Neural progenitor cell (in vitro differentiated cells): ENCODE results near the gene KLRG1. TPM values are rescaled to one million over a fixed set of nuclear protein-coding genes. Genes with fewer than 3 reads are reported as not detected.

Experiments used
- DNase-seq: peaks from one replicate; pipeline ENCODE4 v3.0.0-alpha.2; 2016; ENCODE audit warnings: low spot score
- H2AFZ ChIP-seq: fragments of 200-600 bp; sonication (generic); replicated peaks from 2 replicates; pipeline ENCODE4 v1.6.1; 2016; ENCODE audit warnings: antibody characterized with exemption
- H3F3A ChIP-seq: fragments of 200-600 bp; sonication (generic); 2 replicates; pipeline ENCODE4 v1.6.1; 2016; ENCODE audit warnings: antibody characterized with exemption, low read depth
- H3K27ac ChIP-seq: fragments of 200-600 bp; sonication (generic); 2 replicates; pipeline ENCODE4 v1.5.1; 2016; ENCODE audit warnings: mild to moderate bottlenecking
- H3K27me3 ChIP-seq: fragments of 200-600 bp; sonication (generic); 2 replicates; pipeline ENCODE4 v1.6.1; 2016; ENCODE audit warnings: mild to moderate bottlenecking, moderate library complexity
- H3K36me3 ChIP-seq: fragments of 200-600 bp; sonication (generic); 2 replicates; pipeline ENCODE4 v1.5.1; 2016
- H3K4me1 ChIP-seq: fragments of 200-600 bp; sonication (generic); 2 replicates; pipeline ENCODE4 v1.6.1; 2016; ENCODE audit warnings: mixed run types
- H3K4me2 ChIP-seq: fragments of 200-600 bp; sonication (generic); 2 replicates; pipeline ENCODE4 v1.6.1; 2016
- H3K4me3 ChIP-seq: fragments of 200-600 bp; sonication (generic); 2 replicates; pipeline ENCODE4 v1.5.1; 2016
- H3K79me2 ChIP-seq: fragments of 200-600 bp; sonication (generic); 2 replicates; pipeline ENCODE4 v1.6.1; 2016; ENCODE audit warnings: low read depth
- H3K9ac ChIP-seq: fragments of 200-600 bp; sonication (generic); 2 replicates; pipeline ENCODE4 v1.6.1; 2016
- H3K9me3 ChIP-seq: fragments of 200-600 bp; sonication (generic); 2 replicates; pipeline ENCODE4 v1.5.1; 2016; ENCODE audit warnings: low read depth
- H4K20me1 ChIP-seq: fragments of 200-600 bp; sonication (generic); 2 replicates; pipeline ENCODE4 v1.6.1; 2016; ENCODE audit warnings: low read depth
- H3K27ac Mint-ChIP-seq: 3 replicates; pipeline ENCODE4 v1.8.0; 2021; ENCODE audit warnings: mixed read lengths
- H3K27me3 Mint-ChIP-seq: 2 replicates; pipeline ENCODE4 v1.8.0; 2022; ENCODE audit warnings: low read depth, mild to moderate bottlenecking, inconsistent platforms, moderate library complexity, mixed read lengths; ENCODE audit not compliant: insufficient read depth
- H3K36me3 Mint-ChIP-seq: 3 replicates; pipeline ENCODE4 v1.8.0; 2021; ENCODE audit warnings: mixed read lengths
- H3K4me1 Mint-ChIP-seq: 3 replicates; pipeline ENCODE4 v1.8.0; 2021; ENCODE audit warnings: mixed read lengths
- H3K4me3 Mint-ChIP-seq: 3 replicates; pipeline ENCODE4 v1.8.0; 2021; ENCODE audit warnings: mild to moderate bottlenecking, moderate library complexity, mixed read lengths
- H3K9me3 Mint-ChIP-seq: 3 replicates; pipeline ENCODE4 v1.8.0; 2020; ENCODE audit warnings: mixed read lengths
- EZH2 ChIP-seq: fragments of 200-600 bp; sonication (generic); IDR thresholded peaks from 2 replicates; pipeline ENCODE4 v1.6.1; 2017; ENCODE audit warnings: antibody characterized with exemption, mild to moderate bottlenecking, moderate library complexity
- EZH2phosphoT487 ChIP-seq: fragments of 200-600 bp; sonication (generic); IDR thresholded peaks from 2 replicates; pipeline ENCODE4 v1.6.1; 2017; ENCODE audit warnings: antibody characterized with exemption
- total RNA-seq: library from RNA; depleted of rRNA; stranded (reverse); fragments of >200 nt; gene quantifications from 2 replicates; pipeline ENCODE4 v1.2.3, GENCODE V29; 2015; ENCODE audit warnings: low replicate concordance
- TF ChIP-seq, protein P1 (sequence below): fragments of 200-600 bp; sonication (generic); IDR thresholded peaks from 2 replicates; pipeline ENCODE4 v1.5.1; 2017; ENCODE audit warnings: antibody characterized with exemption, mild to moderate bottlenecking

KLRG1 gene
- total RNA-seq, 1 donor from 2014 or later = 26.9 TPM

DNA sequence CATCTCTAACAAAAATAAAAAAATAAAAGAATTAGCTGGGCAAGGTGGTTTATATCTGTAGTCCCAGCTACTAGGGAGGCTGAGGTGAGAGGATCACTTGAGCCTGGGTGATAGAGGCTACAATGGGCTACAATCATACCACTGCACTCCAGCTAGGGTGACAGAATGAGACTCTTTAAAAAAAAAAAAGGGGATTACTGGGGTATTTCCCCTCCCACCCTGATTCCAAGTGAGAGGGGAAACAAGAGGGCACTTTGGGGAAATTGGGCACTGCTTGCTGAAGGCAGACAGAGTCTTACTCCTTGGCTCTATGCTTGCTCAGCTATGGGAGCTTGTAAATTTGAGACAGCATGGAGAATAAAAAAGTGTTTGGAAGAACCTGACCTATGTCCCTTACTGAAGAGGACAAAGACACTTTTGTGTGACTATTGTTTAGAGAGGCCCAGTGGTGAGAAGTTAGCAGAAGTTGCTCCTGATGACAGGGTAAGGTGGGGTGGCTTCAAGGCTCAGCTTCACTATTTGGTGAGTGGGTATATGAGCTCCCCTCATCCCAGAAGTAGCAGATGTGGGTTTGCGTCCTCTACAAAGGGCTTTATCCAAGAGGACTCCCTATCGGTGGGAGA is 44.0 kb downstream of the KLRG1 start:
- TF ChIP-seq EZH2 (no peak), EZH2phosphoT487 (no peak)
- TF ChIP-seq, protein P1, sequence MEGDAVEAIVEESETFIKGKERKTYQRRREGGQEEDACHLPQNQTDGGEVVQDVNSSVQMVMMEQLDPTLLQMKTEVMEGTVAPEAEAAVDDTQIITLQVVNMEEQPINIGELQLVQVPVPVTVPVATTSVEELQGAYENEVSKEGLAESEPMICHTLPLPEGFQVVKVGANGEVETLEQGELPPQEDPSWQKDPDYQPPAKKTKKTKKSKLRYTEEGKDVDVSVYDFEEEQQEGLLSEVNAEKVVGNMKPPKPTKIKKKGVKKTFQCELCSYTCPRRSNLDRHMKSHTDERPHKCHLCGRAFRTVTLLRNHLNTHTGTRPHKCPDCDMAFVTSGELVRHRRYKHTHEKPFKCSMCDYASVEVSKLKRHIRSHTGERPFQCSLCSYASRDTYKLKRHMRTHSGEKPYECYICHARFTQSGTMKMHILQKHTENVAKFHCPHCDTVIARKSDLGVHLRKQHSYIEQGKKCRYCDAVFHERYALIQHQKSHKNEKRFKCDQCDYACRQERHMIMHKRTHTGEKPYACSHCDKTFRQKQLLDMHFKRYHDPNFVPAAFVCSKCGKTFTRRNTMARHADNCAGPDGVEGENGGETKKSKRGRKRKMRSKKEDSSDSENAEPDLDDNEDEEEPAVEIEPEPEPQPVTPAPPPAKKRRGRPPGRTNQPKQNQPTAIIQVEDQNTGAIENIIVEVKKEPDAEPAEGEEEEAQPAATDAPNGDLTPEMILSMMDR = no peak
- H3K27ac ChIP-seq = no peak overlapping the region
- H3K9me3 Mint-ChIP-seq = no peaks in the 10 kb centered on the region
- H3K27me3 Mint-ChIP-seq = no peaks in the 10 kb centered on the region
- no peaks in the 10 kb centered on the region for H3K9me3 ChIP-seq
- H3K4me3 ChIP-seq = no peak overlapping the region
- no peak overlapping the region for H3K4me2 ChIP-seq
- no peaks in the 10 kb centered on the region for H3K36me3 ChIP-seq
- peaks cover 9% of the 10 kb centered on the region for H3K4me1 ChIP-seq
- H2AFZ ChIP-seq = no peak overlapping the region
- no peaks in the 10 kb centered on the region for H3K27me3 ChIP-seq
- no peak overlapping the region for H3K4me3 Mint-ChIP-seq
- H3K9ac ChIP-seq = no peak overlapping the region
- H3K4me1 Mint-ChIP-seq = peaks cover 7% of the 10 kb centered on the region
- H4K20me1 ChIP-seq = no peaks in the 10 kb centered on the region
- no peaks in the 10 kb centered on the region for H3F3A ChIP-seq
- no peak overlapping the region for H3K27ac Mint-ChIP-seq
- peaks cover 3% of the 10 kb centered on the region for H3K36me3 Mint-ChIP-seq
- no peaks in the 10 kb centered on the region for H3K79me2 ChIP-seq
- no peak for DNase-seq

DNA sequence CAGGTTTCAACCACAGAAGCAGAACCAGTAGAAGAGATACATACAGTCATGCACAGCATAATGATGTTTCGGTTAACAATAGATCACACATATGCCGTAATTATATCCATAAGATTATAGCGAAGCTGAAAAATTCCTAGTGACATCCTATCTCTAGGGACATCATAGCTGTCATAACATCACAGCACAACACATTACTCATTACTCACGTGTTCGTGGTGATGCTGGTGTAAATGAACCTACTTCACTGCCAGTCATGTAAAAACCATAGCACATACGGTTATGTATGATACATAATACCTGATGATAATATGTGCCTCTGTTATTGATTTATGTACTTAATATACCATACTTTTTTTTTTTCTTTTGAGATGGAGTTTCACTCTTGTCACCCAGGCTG is 44.7 kb downstream of the KLRG1 start:
- Histone ChIP-seq H3K27me3 (no peaks in the 10 kb centered on the region), H3K4me2 (no peak overlapping the region), H3K36me3 (no peaks in the 10 kb centered on the region), H4K20me1 (no peaks in the 10 kb centered on the region), H3K4me1 (peaks cover 9% of the 10 kb centered on the region), H3K27ac (no peak overlapping the region), H3K9ac (no peak overlapping the region), H3K4me3 (no peak overlapping the region), H3K79me2 (no peaks in the 10 kb centered on the region), H3F3A (no peaks in the 10 kb centered on the region), H3K9me3 (no peaks in the 10 kb centered on the region), H2AFZ (no peak overlapping the region)
- Mint-ChIP-seq H3K36me3 (no peaks in the 10 kb centered on the region), H3K27me3 (no peaks in the 10 kb centered on the region), H3K4me3 (no peak overlapping the region), H3K27ac (no peak overlapping the region), H3K4me1 (peaks cover 7% of the 10 kb centered on the region), H3K9me3 (no peaks in the 10 kb centered on the region)
- DNase-seq = no peak
- TF ChIP-seq, protein P1 = no peak
- TF ChIP-seq EZH2 (no peak), EZH2phosphoT487 (no peak)

DNA sequence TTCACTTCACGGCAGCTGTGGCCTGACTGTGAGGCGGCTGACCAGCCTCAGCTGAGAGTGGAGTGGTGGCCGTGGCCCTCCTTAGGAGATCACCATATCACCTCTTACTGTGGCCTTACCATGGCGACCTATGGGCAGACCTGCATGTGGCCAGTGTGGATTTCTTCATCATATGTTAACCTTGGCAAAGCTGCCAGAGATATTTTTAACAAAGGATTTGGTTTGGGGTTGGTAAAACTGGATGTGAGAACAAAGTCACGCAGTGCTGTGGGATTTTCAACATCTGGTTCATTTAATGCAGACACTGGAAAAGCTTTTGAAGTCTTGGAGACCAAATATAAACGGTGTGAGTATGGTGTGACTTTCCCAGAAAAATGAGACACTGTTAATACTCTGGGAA is 46.9 kb downstream of the KLRG1 start:
- no peaks in the 10 kb centered on the region for H3K36me3 Mint-ChIP-seq
- H3K79me2 ChIP-seq = no peaks in the 10 kb centered on the region
- no peak for TF ChIP-seq EZH2
- TF ChIP-seq EZH2phosphoT487 = no peak
- TF ChIP-seq, protein P1 = no peak

More for the DNA sequence above, 46.9 kb downstream of the KLRG1 start:
- Histone ChIP-seq H3K4me1 (peaks cover 2% of the 10 kb centered on the region), H4K20me1 (no peaks in the 10 kb centered on the region), H3K9me3 (no peaks in the 10 kb centered on the region), H3K36me3 (no peaks in the 10 kb centered on the region), H3K27ac (no peak overlapping the region), H3K4me3 (no peak overlapping the region), H3K9ac (no peak overlapping the region), H3F3A (no peaks in the 10 kb centered on the region), H2AFZ (no peak overlapping the region), H3K4me2 (no peak overlapping the region), H3K27me3 (no peaks in the 10 kb centered on the region)
- no peak for DNase-seq
- Mint-ChIP-seq H3K27me3 (no peaks in the 10 kb centered on the region), H3K4me3 (no peak overlapping the region), H3K27ac (no peak overlapping the region), H3K9me3 (no peaks in the 10 kb centered on the region), H3K4me1 (peaks cover 4% of the 10 kb centered on the region)
